HepG2 (cell line): ENCODE measurements around the gene WIPF3. TPM values are rescaled to one million over a fixed set of nuclear protein-coding genes. Genes with fewer than 3 reads are reported as not detected.

Experiments used
- ATAC-seq: fragments of 200-7000 bp; cut with Tn5 transposase; 3 replicates; pipeline ENCODE4 v1.9.1; 2020; ENCODE audit warnings: mild to moderate bottlenecking, moderate library complexity
- BruUV-seq: library from RNA; stranded (reverse); fragments of 400-500 nt; replicated peaks from 2 replicates; lab custom pipeline; 2021; lab: Mats Ljungman, UMichigan
- CTCF ChIA-PET: fragments of 300-600 bp; formaldehyde crosslinking; extraction: SDS; loops from one replicate; lab custom pipeline; 2021; ENCODE audit warnings: low total read pairs, inconsistent platforms, low intra/inter-chr PET ratio; lab: Yijun Ruan, JAX
- POLR2A ChIA-PET: fragments of 350-600 bp; sonication (Branson Sonifier 250); formaldehyde crosslinking; loops from one replicate; lab custom pipeline; 2020; ENCODE audit warnings: antibody characterized with exemption, inconsistent platforms; lab: Yijun Ruan, JAX
- DNase-seq: peaks from one replicate; pipeline ENCODE4 v3.0.0-alpha.2; 2015; ENCODE audit warnings: low spot score
- FAIRE-seq: peaks from 3 replicates; lab custom pipeline; 2011; peaks lifted over from hg19 to GRCh38; lab: Jason Lieb, UNC
- H2AFZ ChIP-seq: one replicate; pipeline ENCODE4 v1.6.1; 2011; ENCODE audit warnings: low read length, inconsistent platforms
- H3K27ac ChIP-seq: fragments of 300-600 bp; 3 replicates; pipeline ENCODE4 v1.8.0; 2011; ENCODE audit warnings: mixed run types, mild to moderate bottlenecking, mixed read lengths, low read length, inconsistent platforms; ENCODE audit not compliant: insufficient read depth; ENCODE audit errors: extremely low read length
- H3K27me3 ChIP-seq, 2 experiments: fragments of 200-600 bp in 1 of 2; 2 replicates in 1 of 2; 3 replicates in 1 of 2; pipeline versions ENCODE4 v1.6.0 to v1.8.0; 2011; ENCODE audit warnings: low read length in 2 of 2, mild to moderate bottlenecking in 2 of 2, moderate library complexity in 2 of 2, inconsistent platforms in 1 of 2; ENCODE audit not compliant: insufficient read depth in 2 of 2, control insufficient read depth in 1 of 2
- H3K36me3 ChIP-seq, 2 experiments: fragments of 200-600 bp in 1 of 2; replicated peaks in 1 of 2; 2 replicates in 1 of 2; 3 replicates in 1 of 2; pipeline versions ENCODE4 v1.5.1 to v1.8.0; 2011; ENCODE audit warnings: low read length in 2 of 2, inconsistent platforms in 1 of 2; ENCODE audit not compliant: insufficient read depth in 2 of 2, control insufficient read depth in 1 of 2
- H3K4me1 ChIP-seq: 2 replicates; pipeline ENCODE4 v1.5.1; 2012; ENCODE audit warnings: low read length, inconsistent platforms; ENCODE audit not compliant: insufficient read depth
- H3K4me2 ChIP-seq: 2 replicates; pipeline ENCODE4 v1.6.0; 2011; ENCODE audit warnings: low read depth, low read length, inconsistent platforms
- H3K4me3 ChIP-seq, 3 experiments: fragments of 200-600 bp in 1 of 3; sonication (generic), shearing (Covaris generic) in 1 of 3; replicated peaks in 1 of 3; 2 replicates each; pipeline ENCODE4 v1.5.1; 2011 to 2016; ENCODE audit warnings: low read length in 3 of 3, inconsistent platforms in 2 of 3, low read depth in 2 of 3, mild to moderate bottlenecking in 2 of 3, control low read depth in 1 of 3, mixed read lengths in 1 of 3; ENCODE audit not compliant: insufficient read depth in 1 of 3
- H3K79me2 ChIP-seq: one replicate; pipeline ENCODE4 v1.6.1; 2011; ENCODE audit warnings: low read length, inconsistent platforms; ENCODE audit not compliant: insufficient read depth
- H3K9ac ChIP-seq: 2 replicates; pipeline ENCODE4 v1.6.0; 2011; ENCODE audit warnings: mild to moderate bottlenecking, low read depth, low read length, inconsistent platforms; ENCODE audit not compliant: insufficient read depth
- H3K9me3 ChIP-seq: 2 replicates; pipeline ENCODE4 v1.5.1; 2012; ENCODE audit warnings: mild to moderate bottlenecking, low read length
- H4K20me1 ChIP-seq: 2 replicates; pipeline ENCODE4 v1.6.0; 2011; ENCODE audit warnings: inconsistent platforms, mild to moderate bottlenecking, low read length, moderate library complexity; ENCODE audit not compliant: insufficient read depth
- ELF3 ChIP-seq: IDR thresholded peaks from 2 replicates; pipeline ENCODE4 v1.6.1; 2016; ENCODE audit warnings: missing genetic modification reagents, missing compliant biosample characterization
- KMT2A ChIP-seq: sonication (generic); formaldehyde crosslinking; IDR thresholded peaks from 2 replicates; pipeline ENCODE4 v1.4.0; 2020; ENCODE audit warnings: missing genetic modification reagents
- NR1H2 ChIP-seq: sonication (generic); formaldehyde crosslinking; IDR thresholded peaks from 2 replicates; pipeline ENCODE4 v1.8.1; 2022; ENCODE audit warnings: low read depth, missing genetic modification reagents, borderline replicate concordance
- NR3C1 ChIP-seq: sonication (generic); formaldehyde crosslinking; IDR thresholded peaks from 2 replicates; pipeline ENCODE4 v1.4.0; 2020; ENCODE audit warnings: missing genetic modification reagents
- SPEN ChIP-seq: sonication (generic); formaldehyde crosslinking; IDR thresholded peaks from 2 replicates; pipeline ENCODE4 v1.5.1; 2020; ENCODE audit warnings: low read depth, mild to moderate bottlenecking, missing genetic modification reagents
- ZNF282 ChIP-seq: fragments of 450-650 bp; IDR thresholded peaks from 2 replicates; pipeline ENCODE4 v1.6.1; 2018; ENCODE audit not compliant: partially characterized antibody
- ZNF350 ChIP-seq: sonication (generic); formaldehyde crosslinking; IDR thresholded peaks from 2 replicates; pipeline ENCODE4 v1.4.0; 2020; ENCODE audit warnings: mild to moderate bottlenecking, low read depth, missing genetic modification reagents, borderline replicate concordance
- ZNF512B ChIP-seq: sonication (generic); formaldehyde crosslinking; IDR thresholded peaks from 2 replicates; pipeline ENCODE4 v1.5.1; 2020; ENCODE audit warnings: missing genetic modification reagents, mild to moderate bottlenecking, borderline replicate concordance
- ZNF530 ChIP-seq: sonication (generic); formaldehyde crosslinking; IDR thresholded peaks from 2 replicates; pipeline ENCODE4 v1.5.0; 2020; ENCODE audit warnings: low read depth, mild to moderate bottlenecking, missing genetic modification reagents
- ZNF781 ChIP-seq: sonication (generic); formaldehyde crosslinking; IDR thresholded peaks from 2 replicates; pipeline ENCODE4 v1.5.1; 2020; ENCODE audit warnings: borderline replicate concordance, mild to moderate bottlenecking, missing genetic modification reagents; ENCODE audit errors: not compliant biosample characterization
- WGBS: methylation state at CpG from one replicate; pipeline ENCODE4 v1.1.6; 2017; ENCODE audit warnings: low lambda C conversion rate; 5-methylcytosine and 5-hydroxymethylcytosine counted together
- in situ Hi-C: cut with HindIII; loops from 2 replicates; pipeline ENCODE4 v1.10.0; 2017; ENCODE audit warnings: low pct_unique_long_range_greater_than_20kb; ENCODE audit not compliant: extremely low pct_ligation_motif_present
- intact Hi-C: fragments of 100-400 bp; cut with micrococcal nuclease; formaldehyde crosslinking; loops from one replicate; pipeline ENCODE4 v1.10.0; 2022; ENCODE audit not compliant: unreplicated experiment
- polyA plus RNA-seq, 8 experiments: library from polyadenylated mRNA; depleted of rRNA in 3 of 8; stranded (reverse) in 7 of 8; unstranded in 1 of 8; fragments of >200 nt; fragmentation: Illumina TruSeq in 4 of 8; extraction: Trizol in 4 of 8; gene quantifications; 2 replicates each; pipeline versions ENCODE4 v1.2.1 to v1.2.3, GENCODE V29; 2011 to 2016; ENCODE audit warnings: low read depth in 4 of 8, missing spikeins in 1 of 8, mixed read lengths in 1 of 8; ENCODE audit not compliant: insufficient read depth in 1 of 8
- total RNA-seq, 5 experiments: library from RNA; depleted of rRNA; stranded (reverse); fragments of >200 nt; fragmentation: Illumina TruSeq; extraction: Trizol; gene quantifications; 2 replicates each; pipeline ENCODE4 v1.2.3, GENCODE V29; 2016; ENCODE audit warnings: low read depth in 1 of 5

Gene WIPF3
- total and polyA plus RNA-seq, 2 of the 13 experiments (the other 11 are each of a cell fraction or from before 2014, with no cell fraction given) = 0.03 TPM; not detected in 1

GRCh38 chr7:29860186-29860585 is 53.9 kb downstream of the WIPF3 start (continued):
- TF ChIP-seq ZNF512B (no peak), SPEN (CRISPR knock-in tag) (no peak), NR3C1 (no peak), ZNF781 (CRISPR knock-in tag) (no peak), ZNF530 (CRISPR knock-in tag) (no peak), NR1H2 (CRISPR knock-in tag) (no peak), ZNF350 (CRISPR knock-in tag) (no peak)

GRCh38 chr7:29861884-29862283 is 55.6 kb downstream of the WIPF3 start:
- DNase-seq (no peak), FAIRE-seq (no peak), ATAC-seq (no peak)
- BruUV-seq = no TSS peak
- no peaks in the 10 kb centered on the region for H3K9me3 ChIP-seq
- no peak overlapping the region for H3K4me3 ChIP-seq
- peaks cover 0 to 4% of the 10 kb centered on the region in 2 experiments; a peak in 2 of 5 replicates for H3K27me3 ChIP-seq
- H4K20me1 ChIP-seq = no peaks in the 10 kb centered on the region
- H3K27ac ChIP-seq = no peak overlapping the region
- in situ Hi-C loops = no loop called here
- H3K4me2 ChIP-seq = no peak overlapping the region
- H3K4me1 ChIP-seq = no peaks in the 10 kb centered on the region
- H2AFZ ChIP-seq = no peak overlapping the region
- no peaks in the 10 kb centered on the region for H3K36me3 ChIP-seq
- intact Hi-C loops = no loop called here
- WGBS = 18% methylated on average over 3 of the region's 3 CpGs
- CTCF ChIA-PET = no interaction called here
- TF ChIP-seq KMT2A = no peak
- TF ChIP-seq ELF3 = no peak
- TF ChIP-seq ZNF282 = no peak
- POLR2A ChIA-PET = no interaction called here
- no peaks in the 10 kb centered on the region for H3K79me2 ChIP-seq
- H3K9ac ChIP-seq = no peak overlapping the region
